Epithelial cell of alveolus of lung (primary cell): ENCODE measurements around the gene MDC1. TPM values are rescaled to one million over a fixed set of nuclear protein-coding genes. Genes with fewer than 3 reads are reported as not detected.

Experiments used
- total RNA-seq: library from RNA; depleted of rRNA; stranded (reverse); fragments of >200 nt; gene quantifications from 2 replicates; pipeline ENCODE4 v1.2.1, GENCODE V29; 2015

MDC1 gene, protein sequence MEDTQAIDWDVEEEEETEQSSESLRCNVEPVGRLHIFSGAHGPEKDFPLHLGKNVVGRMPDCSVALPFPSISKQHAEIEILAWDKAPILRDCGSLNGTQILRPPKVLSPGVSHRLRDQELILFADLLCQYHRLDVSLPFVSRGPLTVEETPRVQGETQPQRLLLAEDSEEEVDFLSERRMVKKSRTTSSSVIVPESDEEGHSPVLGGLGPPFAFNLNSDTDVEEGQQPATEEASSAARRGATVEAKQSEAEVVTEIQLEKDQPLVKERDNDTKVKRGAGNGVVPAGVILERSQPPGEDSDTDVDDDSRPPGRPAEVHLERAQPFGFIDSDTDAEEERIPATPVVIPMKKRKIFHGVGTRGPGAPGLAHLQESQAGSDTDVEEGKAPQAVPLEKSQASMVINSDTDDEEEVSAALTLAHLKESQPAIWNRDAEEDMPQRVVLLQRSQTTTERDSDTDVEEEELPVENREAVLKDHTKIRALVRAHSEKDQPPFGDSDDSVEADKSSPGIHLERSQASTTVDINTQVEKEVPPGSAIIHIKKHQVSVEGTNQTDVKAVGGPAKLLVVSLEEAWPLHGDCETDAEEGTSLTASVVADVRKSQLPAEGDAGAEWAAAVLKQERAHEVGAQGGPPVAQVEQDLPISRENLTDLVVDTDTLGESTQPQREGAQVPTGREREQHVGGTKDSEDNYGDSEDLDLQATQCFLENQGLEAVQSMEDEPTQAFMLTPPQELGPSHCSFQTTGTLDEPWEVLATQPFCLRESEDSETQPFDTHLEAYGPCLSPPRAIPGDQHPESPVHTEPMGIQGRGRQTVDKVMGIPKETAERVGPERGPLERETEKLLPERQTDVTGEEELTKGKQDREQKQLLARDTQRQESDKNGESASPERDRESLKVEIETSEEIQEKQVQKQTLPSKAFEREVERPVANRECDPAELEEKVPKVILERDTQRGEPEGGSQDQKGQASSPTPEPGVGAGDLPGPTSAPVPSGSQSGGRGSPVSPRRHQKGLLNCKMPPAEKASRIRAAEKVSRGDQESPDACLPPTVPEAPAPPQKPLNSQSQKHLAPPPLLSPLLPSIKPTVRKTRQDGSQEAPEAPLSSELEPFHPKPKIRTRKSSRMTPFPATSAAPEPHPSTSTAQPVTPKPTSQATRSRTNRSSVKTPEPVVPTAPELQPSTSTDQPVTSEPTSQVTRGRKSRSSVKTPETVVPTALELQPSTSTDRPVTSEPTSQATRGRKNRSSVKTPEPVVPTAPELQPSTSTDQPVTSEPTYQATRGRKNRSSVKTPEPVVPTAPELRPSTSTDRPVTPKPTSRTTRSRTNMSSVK (N-terminal part only)
- total RNA-seq = 10.8 and 11.2 TPM in 2 replicates

DNA sequence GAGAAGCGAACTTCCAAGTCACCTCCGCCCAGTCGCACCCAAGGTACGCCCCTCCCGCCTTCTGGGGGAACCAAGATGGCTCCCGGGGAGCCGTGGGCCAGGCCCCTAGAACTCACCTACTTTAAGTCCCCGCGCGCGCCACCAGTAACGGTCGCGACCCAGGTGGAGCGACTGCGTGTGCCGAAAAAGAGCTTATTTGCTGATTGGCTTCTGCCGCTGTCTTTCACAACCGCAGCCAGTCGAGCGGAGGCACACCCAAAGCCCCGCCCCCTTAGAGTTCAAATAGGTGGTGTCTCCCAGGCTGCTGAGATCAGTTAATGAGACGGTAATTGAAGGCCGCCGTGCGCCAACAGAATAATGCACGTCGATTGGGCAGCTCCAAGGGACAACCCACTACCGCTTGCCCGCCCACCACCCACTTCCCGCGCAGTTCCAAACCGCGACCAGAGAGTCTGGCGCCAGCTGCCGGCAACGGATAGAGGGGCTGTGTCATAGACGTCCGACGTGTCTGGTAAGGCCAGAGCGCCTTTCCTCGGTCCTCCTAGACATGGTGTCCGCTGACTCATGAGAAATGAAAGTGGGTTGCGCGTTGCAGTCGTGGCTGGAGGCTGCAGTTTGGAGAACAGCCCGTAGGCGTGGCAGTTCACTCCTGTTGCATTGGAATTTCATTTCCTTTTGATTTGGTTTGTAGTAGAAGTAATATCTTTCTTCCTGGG is at the start of gene MDC1:
Gene MDC1, minus strand, starts transcription at position 153 of the 716 bp plus-strand sequence. CDS start 2,106 bp downstream, outside the sequence.

DNA sequence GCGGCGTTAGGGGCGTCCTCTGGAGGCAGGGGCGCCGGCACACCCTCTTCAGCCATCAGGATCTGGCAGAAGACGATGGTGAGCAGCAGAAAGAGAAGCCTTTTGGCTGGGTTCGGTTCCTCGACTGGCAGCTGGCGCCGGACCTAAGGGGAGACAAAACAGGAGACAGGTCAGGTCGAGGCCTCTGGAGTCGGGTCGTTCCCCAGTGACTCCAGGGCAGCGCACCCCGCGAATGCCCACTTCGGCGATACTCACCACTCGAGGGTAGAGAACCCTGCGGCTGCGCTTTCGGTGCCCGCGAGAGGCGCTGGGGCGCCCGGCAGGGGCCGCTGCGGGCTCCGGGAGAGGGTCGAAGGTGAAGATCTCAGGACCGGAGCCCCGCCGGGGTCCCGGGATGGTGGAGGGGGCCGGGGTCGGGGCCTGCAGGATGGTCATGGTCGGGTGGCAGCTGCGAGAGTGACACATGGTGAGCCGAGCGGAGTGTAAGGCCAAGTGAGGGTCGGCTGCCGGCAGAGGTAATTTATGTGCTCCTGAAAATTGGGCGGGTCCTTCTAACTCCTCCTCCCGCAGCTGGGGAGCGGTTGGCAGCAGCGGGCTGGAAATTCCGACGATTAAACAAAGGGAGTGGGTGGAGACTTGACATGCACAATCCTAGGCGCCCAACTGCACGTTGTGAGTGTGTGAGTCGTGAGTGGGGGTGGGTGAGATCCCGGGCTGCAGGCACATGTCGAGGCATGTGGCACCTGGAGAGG is 27.1 kb upstream of the MDC1 start, which contains the start of gene IER3:
Gene IER3, minus strand, starts transcription at position 494 of the 752 bp plus-strand sequence. Its CDS starts 29 bp downstream, at position 465.

DNA sequence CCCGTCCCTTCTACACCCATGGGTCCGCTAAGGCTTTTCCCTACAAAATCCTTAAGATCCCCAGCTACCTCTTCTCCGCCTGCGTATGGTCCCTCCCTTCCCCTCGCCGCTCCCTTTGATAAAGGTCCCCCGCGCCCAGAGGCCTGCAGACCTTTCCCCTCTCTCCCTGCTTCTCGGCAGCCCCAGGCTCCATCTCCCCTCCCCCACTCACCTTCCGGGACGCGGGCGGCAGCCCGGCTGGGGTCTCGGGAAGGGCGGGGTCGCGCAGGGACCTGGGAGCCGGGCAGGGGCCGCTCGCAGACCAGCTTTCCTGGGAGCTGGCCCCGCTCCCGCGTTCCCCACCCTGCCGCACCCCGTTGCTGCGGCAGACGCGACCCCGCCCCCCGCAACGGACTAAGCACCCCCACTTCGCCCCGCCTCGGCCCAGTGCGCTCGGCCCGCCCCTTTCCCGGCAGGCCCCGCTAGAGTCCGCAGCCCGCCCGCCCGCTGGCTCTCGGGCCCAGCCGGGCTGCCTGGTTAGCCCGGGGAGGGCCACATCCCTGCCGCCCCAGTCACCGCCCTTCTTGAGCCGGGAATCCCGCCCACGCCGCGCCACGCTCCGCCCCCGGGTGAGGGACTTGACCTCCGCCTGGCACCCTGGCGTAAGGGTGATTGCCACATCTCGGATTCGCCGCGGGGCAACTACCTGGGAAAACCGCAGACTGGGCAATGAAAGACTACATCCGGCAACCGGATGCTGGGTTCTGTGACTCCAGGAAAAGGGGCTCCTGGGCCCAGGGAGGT is 25.4 kb upstream of the MDC1 start, which contains the start of gene FLOT1:
Gene FLOT1, minus strand, starts transcription at position 372 of the 783 bp plus-strand sequence. CDS start 498 bp downstream, outside the sequence.

DNA sequence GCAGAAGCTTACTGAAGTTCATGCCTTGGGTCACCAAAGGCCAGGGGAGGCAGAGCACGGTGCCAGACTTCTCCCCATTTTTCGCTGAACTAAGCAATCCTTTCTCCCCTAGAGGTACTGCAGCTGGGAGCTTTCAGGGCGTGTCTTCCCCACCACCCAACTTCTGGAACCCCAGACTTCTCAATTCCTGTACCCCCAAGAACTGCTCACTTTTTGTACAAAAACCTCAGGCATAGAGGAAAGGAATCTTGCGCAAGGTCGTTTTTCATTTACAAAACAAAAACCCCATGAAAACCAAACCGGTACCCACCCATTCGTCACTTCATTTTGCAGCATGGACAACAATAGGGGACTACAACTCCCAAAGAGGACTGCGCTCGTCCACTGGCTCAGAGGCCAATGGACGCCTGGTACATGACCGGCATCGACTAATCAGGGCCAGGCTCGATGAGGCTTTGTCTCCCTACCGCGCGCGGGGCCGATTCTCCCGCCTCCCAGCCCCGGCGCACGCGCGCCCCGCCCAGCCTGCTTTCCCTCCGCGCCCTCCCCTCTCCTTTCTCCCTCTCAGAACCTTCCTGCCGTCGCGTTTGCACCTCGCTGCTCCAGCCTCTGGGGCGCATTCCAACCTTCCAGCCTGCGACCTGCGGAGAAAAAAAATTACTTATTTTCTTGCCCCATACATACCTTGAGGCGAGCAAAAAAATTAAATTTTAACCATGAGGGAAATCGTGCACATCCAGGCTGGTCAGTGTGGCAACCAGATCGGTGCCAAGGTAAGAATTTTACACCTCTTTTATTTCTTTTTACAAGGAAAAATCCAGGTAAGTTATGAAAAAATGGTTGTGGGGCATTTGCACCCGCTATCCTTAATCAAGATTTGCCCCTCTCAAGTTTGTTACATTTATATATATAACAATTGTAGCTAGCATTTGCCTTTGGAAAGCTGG is 3.0 kb upstream of the MDC1 start, which contains the start of gene TUBB:
Gene TUBB, plus strand, starts transcription at position 562 of the 947 bp plus-strand sequence. Its CDS starts 155 bp downstream, at position 717.

DNA sequence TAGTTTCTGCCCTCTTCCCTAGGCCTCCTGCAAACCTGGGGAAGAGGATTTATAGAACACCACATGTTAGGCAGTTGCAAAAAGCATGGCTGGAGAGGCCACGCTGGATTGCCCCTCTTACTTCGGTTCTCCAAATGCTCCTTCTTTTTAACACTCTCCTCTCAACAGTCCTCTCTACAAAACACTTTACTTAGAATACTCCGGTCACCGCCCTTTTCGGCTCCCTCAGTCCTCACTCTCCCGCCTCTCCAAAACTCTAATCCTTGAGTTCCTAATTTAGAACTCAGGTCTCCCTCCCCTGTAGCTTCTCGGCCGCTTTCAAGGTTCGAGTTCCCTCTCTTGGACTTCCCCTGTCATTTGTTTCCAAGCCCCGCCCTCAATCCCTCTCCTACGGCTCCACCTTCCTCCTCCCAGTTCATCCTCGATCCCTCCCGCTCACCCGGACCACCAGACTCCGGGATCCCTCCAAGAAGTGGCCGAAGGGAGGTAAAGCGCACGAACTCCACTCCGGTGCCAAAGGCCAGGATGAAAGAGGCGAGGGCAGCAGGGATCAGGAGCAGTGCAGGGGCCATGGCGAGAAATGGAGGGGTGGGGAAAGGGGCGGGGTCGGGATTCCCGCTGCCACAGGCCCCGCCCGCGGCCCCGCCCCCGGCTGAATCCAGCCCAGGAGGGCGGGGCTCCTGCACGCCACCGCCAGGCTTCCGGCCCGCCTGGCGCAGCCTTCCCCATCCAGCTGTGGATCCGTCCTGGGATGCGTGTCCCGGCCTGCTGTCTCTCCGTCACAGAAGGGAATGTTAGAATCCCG is 26.5 kb downstream of the MDC1 start, which contains the start of gene NRM:
Gene NRM, minus strand, starts transcription at position 582 of the 805 bp plus-strand sequence. Its CDS starts 10 bp downstream, at position 572.

DNA sequence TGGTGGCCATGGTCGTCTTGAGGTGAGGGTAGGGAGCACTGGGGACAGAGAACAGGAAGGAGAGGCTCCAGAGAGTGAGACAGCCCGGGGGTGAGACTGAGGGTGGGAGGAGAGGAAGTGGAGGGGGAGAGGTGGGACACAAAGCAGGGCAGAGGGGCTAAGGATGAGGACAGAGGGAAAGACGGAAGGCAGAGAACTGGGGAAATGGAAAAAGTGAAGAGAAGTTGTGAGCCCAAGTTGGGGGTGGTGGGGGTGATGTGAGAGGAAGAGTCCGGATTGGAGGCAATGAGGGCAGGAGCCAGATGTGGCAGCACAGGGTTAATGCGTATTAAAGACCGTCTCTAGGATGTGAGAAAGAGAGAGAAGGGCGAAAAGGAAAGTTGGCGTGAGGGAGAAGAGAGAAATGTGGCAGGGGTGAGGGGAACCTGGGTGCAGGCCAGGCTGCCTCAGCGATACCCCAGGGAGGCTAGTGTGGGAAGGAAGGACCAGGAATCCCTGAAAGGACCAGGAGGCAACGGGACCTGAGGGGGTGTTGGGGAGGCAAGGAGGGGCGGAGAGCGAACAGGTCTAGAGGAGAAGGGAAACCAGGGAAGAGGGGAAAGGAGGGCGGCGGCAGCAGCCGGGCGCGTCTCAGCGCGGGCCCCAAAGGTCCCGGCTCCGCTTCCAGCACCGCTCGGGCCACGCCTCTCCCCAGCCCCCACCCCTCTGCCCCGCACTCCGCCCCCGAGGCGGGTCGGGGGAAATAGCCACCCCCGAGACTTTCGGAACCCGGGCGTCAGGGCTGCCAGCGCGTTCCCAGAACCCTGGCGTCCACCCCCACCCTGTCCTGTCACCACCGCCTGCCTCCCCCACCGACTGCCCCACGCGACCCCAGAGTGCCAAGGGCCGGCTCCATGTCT is 30.8 kb downstream of the MDC1 start, which contains the start of gene PPP1R18:
Gene PPP1R18, minus strand, starts transcription at position 637 of the 899 bp plus-strand sequence. Its CDS starts 627 bp downstream, at position 10.

DNA sequence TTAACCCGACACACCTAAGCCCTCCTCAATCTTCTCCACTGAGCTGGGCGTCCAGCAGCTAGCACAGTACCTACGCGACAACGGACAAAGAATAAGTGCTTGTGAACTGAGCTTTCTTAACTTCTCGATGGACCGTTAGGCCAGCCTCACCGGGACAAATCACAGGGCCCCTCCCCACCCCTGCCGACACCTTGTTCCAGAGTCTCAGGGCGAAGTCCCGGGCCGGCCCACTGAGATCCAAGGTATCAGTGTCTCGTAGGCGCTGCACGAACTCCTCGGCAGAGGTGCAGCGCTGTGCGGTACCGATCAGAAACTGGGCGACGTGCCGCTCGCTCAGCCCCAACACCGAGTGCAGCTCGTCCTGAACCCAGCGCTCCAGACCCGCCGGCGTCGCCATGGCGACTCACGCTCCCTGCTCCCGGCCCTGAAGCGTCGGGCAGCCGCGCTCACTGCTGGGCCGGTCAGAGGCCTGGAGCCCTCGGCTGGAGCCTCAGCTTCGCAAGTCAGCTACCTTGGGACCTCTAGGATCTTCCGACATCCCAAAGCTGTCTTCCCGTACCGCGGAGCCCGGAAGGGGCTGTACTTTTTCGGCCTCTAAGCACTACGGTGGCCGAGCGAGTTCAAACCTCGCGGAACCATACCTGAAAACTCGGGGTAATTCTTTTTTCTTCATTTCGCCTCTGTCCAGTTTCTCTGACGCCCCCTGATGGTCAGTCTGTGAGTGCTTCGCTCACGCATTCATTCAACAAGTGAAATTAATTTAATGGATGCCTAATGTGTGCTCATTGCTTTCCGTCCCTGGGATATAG is 44.4 kb downstream of the MDC1 start, which contains the start of gene DHX16:
Gene DHX16, minus strand, starts transcription at position 562 of the 809 bp plus-strand sequence. Its CDS starts 165 bp downstream, at position 397.

Other genes starting within 250 kb of the MDC1 start
- 140 and 208 TPM in 2 replicates for gene HLA-E, start 227.8 kb downstream of the MDC1 start, total RNA-seq
- gene GNL1, start 160.8 kb downstream of the MDC1 start, total RNA-seq = 33.7 and 55.1 TPM in 2 replicates
- 10.2 and 17.4 TPM in 2 replicates for gene PRR3, start 160.0 kb downstream of the MDC1 start, total RNA-seq
- 31.8 and 33.6 TPM in 2 replicates for gene ABCF1, start 145.8 kb downstream of the MDC1 start, total RNA-seq
- gene PPP1R10, start 100.0 kb downstream of the MDC1 start, total RNA-seq = 19.9 and 59.6 TPM in 2 replicates
- 66.7 and 68.2 TPM in 2 replicates for gene MRPS18B, start 99.4 kb downstream of the MDC1 start, total RNA-seq
- gene ATAT1, start 90.4 kb downstream of the MDC1 start, total RNA-seq = 3.8 and 3.9 TPM in 2 replicates
- 7.6 and 9.7 TPM in 2 replicates for gene C6orf136, start 70.1 kb downstream of the MDC1 start, total RNA-seq
- 24.9 and 25.2 TPM in 2 replicates for gene DHX16, start 44.3 kb downstream of the MDC1 start, total RNA-seq
- 53.7 and 67.1 TPM in 2 replicates for gene PPP1R18, start 30.6 kb downstream of the MDC1 start, total RNA-seq
- 16.5 TPM in 2 replicates for gene NRM, start 26.3 kb downstream of the MDC1 start, total RNA-seq
- gene TUBB, start 3.1 kb upstream of the MDC1 start, total RNA-seq = 514 and 1,241 TPM in 2 replicates
- 100 and 118 TPM in 2 replicates for gene FLOT1, start 25.4 kb upstream of the MDC1 start, total RNA-seq
- 92.7 and 292 TPM in 2 replicates for gene IER3, start 27.3 kb upstream of the MDC1 start, total RNA-seq
- gene DDR1, start 167.2 kb upstream of the MDC1 start, total RNA-seq = 24.4 and 36.8 TPM in 2 replicates
- 12.3 and 22.7 TPM in 2 replicates for gene GTF2H4, start 190.9 kb upstream of the MDC1 start, total RNA-seq
- gene VARS2, start 197.0 kb upstream of the MDC1 start, total RNA-seq = 14.1 and 14.5 TPM in 2 replicates
- not detected in 2 replicates for gene SFTA2, start 214.9 kb upstream of the MDC1 start, total RNA-seq
- gene MUCL3, start 223.7 kb upstream of the MDC1 start, total RNA-seq = not detected in 2 replicates